H9 (cell line): Measurements from ENCODE around the gene RAF1. TPM values are rescaled to one million over a fixed set of nuclear protein-coding genes. Genes with fewer than 3 reads are reported as not detected.

Experiments
- DNase-seq: peaks from one replicate; pipeline ENCODE4 v3.0.0-alpha.2; 2017
- H2AFZ ChIP-seq: one replicate; pipeline ENCODE4 v1.6.1; 2013; ENCODE audit warnings: mild to moderate bottlenecking, low read length, control low read depth, moderate library complexity
- H2AK5ac ChIP-seq: 2 replicates; pipeline ENCODE4 v1.6.1; 2013; ENCODE audit warnings: low read length, control low read depth, mixed read lengths; ENCODE audit not compliant: insufficient read length
- H2BK120ac ChIP-seq: one replicate; pipeline ENCODE4 v1.6.1; 2013; ENCODE audit warnings: low read depth, mild to moderate bottlenecking, low read length, control low read depth, inconsistent platforms; ENCODE audit not compliant: poor library complexity, severe bottlenecking
- H2BK12ac ChIP-seq: 2 replicates; pipeline ENCODE4 v1.6.1; 2013; ENCODE audit warnings: low read length, control low read depth, mixed read lengths, low read depth; ENCODE audit not compliant: insufficient read length
- H2BK15ac ChIP-seq: 2 replicates; pipeline ENCODE4 v1.6.1; 2013; ENCODE audit warnings: low read depth, low read length, control low read depth
- H2BK20ac ChIP-seq: one replicate; pipeline ENCODE4 v1.6.1; 2013; ENCODE audit warnings: low read depth, mild to moderate bottlenecking, low read length, control low read depth, inconsistent platforms; ENCODE audit not compliant: poor library complexity, severe bottlenecking
- H2BK5ac ChIP-seq: 2 replicates; pipeline ENCODE4 v1.6.1; 2013; ENCODE audit warnings: low read length, control low read depth, mixed read lengths; ENCODE audit not compliant: insufficient read length
- H3K14ac ChIP-seq: 2 replicates; pipeline ENCODE4 v1.6.1; 2013; ENCODE audit warnings: low read length, control low read depth; ENCODE audit not compliant: insufficient read depth
- H3K18ac ChIP-seq: 2 replicates; pipeline ENCODE4 v1.6.1; 2013; ENCODE audit warnings: low read depth, mild to moderate bottlenecking, mixed read lengths, low read length, control low read depth; ENCODE audit not compliant: insufficient read length
- H3K23ac ChIP-seq: 2 replicates; pipeline ENCODE4 v1.6.1; 2013; ENCODE audit warnings: low read length, control low read depth, mixed read lengths, low read depth; ENCODE audit not compliant: insufficient read length
- H3K23me2 ChIP-seq: 2 replicates; pipeline ENCODE4 v1.6.1; 2013; ENCODE audit warnings: low read depth, mild to moderate bottlenecking, mixed read lengths, low read length, control low read depth; ENCODE audit not compliant: insufficient read length, poor library complexity, severe bottlenecking
- H3K27ac ChIP-seq: 2 replicates; pipeline ENCODE4 v1.5.1; 2013; ENCODE audit warnings: low read length, control low read depth, mixed read lengths, low read depth; ENCODE audit not compliant: insufficient read length
- H3K27me3 ChIP-seq: 2 replicates; pipeline ENCODE4 v1.6.1; 2013; ENCODE audit warnings: low read length, control low read depth, inconsistent platforms; ENCODE audit not compliant: insufficient read depth
- H3K4ac ChIP-seq: 2 replicates; pipeline ENCODE4 v1.6.1; 2013; ENCODE audit warnings: low read depth, mild to moderate bottlenecking, control low read depth, inconsistent platforms, low read length, moderate library complexity
- H3K4me1 ChIP-seq: 2 replicates; pipeline ENCODE4 v1.6.1; 2013; ENCODE audit warnings: low read length, control low read depth, inconsistent platforms; ENCODE audit not compliant: insufficient read depth
- H3K4me2 ChIP-seq: 2 replicates; pipeline ENCODE4 v1.6.1; 2013; ENCODE audit warnings: low read length, control low read depth, mixed read lengths; ENCODE audit not compliant: insufficient read length, insufficient read depth
- H3K56ac ChIP-seq: 2 replicates; pipeline ENCODE4 v1.6.1; 2013; ENCODE audit warnings: low read depth, mild to moderate bottlenecking, mixed read lengths, low read length, control low read depth; ENCODE audit not compliant: insufficient read length
- H3K79me1 ChIP-seq: 2 replicates; pipeline ENCODE4 v1.6.1; 2013; ENCODE audit warnings: low read depth, mild to moderate bottlenecking, moderate library complexity, low read length, control low read depth, inconsistent platforms; ENCODE audit not compliant: insufficient read depth, poor library complexity, severe bottlenecking
- H3K79me2 ChIP-seq: 2 replicates; pipeline ENCODE4 v1.6.1; 2013; ENCODE audit warnings: low read length, control low read depth, inconsistent platforms; ENCODE audit not compliant: insufficient read depth
- H3K9ac ChIP-seq: 2 replicates; pipeline ENCODE4 v1.6.1; 2013; ENCODE audit warnings: low read length, control low read depth, mixed read lengths; ENCODE audit not compliant: insufficient read length; ENCODE audit errors: extremely low read depth
- H3K9me3 ChIP-seq: one replicate; pipeline ENCODE4 v1.6.1; 2013; ENCODE audit warnings: low read depth, low read length, inconsistent platforms; ENCODE audit not compliant: control insufficient read depth
- H3T11ph ChIP-seq: one replicate; pipeline ENCODE4 v1.6.1; 2013; ENCODE audit warnings: mild to moderate bottlenecking, low read length, control low read depth, inconsistent platforms
- H4K20me1 ChIP-seq: one replicate; pipeline ENCODE4 v1.6.1; 2013; ENCODE audit not compliant: control insufficient read depth, insufficient read length, insufficient read depth
- H4K5ac ChIP-seq: 2 replicates; pipeline ENCODE4 v1.6.1; 2013; ENCODE audit warnings: low read depth, mild to moderate bottlenecking, mixed read lengths, low read length, control low read depth; ENCODE audit not compliant: insufficient read length
- H4K8ac ChIP-seq: replicated peaks from 2 replicates; pipeline ENCODE4 v1.6.1; 2013; ENCODE audit warnings: low read length, control low read depth, mixed read lengths, low read depth; ENCODE audit not compliant: insufficient read length
- H4K91ac ChIP-seq: 2 replicates; pipeline ENCODE4 v1.6.1; 2013; ENCODE audit warnings: low read depth, mild to moderate bottlenecking, moderate library complexity, mixed read lengths, low read length, control low read depth; ENCODE audit not compliant: insufficient read length
- H3K27ac Mint-ChIP-seq, 3 experiments: 2 replicates in 2 of 3; 3 replicates in 1 of 3; pipeline ENCODE4 v1.8.0; 2020 to 2021; ENCODE audit warnings: mixed read lengths in 3 of 3, mild to moderate bottlenecking in 1 of 3, moderate library complexity in 1 of 3
- H3K27me3 Mint-ChIP-seq: 2 replicates; pipeline ENCODE4 v1.8.0; 2021; ENCODE audit warnings: low read depth, mild to moderate bottlenecking, moderate library complexity, mixed read lengths
- H3K36me3 Mint-ChIP-seq, 3 experiments: 2 replicates in 2 of 3; 3 replicates in 1 of 3; pipeline ENCODE4 v1.8.0; 2020 to 2021; ENCODE audit warnings: low read depth in 3 of 3, mixed read lengths in 3 of 3; ENCODE audit not compliant: insufficient read depth in 1 of 3
- H3K4me1 Mint-ChIP-seq, 2 experiments: 2 replicates each; pipeline ENCODE4 v1.8.0; 2020; ENCODE audit warnings: mixed read lengths in 2 of 2
- H3K4me3 Mint-ChIP-seq, 2 experiments: 2 replicates in 1 of 2; 3 replicates in 1 of 2; pipeline ENCODE4 v1.8.0; 2020 to 2021; ENCODE audit warnings: mild to moderate bottlenecking in 2 of 2, mixed read lengths in 2 of 2, moderate library complexity in 1 of 2
- H3K9me3 Mint-ChIP-seq, 2 experiments: 2 replicates in 1 of 2; 3 replicates in 1 of 2; pipeline ENCODE4 v1.8.0; 2020; ENCODE audit warnings: mild to moderate bottlenecking in 2 of 2, mixed read lengths in 2 of 2, moderate library complexity in 1 of 2
- CTCF ChIP-seq: fragments of 200-600 bp; sonication (generic); conservative IDR thresholded peaks from 3 replicates; pipeline ENCODE4 v1.8.0; 2021; ENCODE audit warnings: antibody characterized with exemption, mild to moderate bottlenecking
- WGBS: extraction: QIAGEN DNeasy Blood & Tissue Kit; methylation state at CpG from one replicate; pipeline ENCODE4 v1.1.7; 2013; ENCODE audit warnings: missing lambda C conversion rate, low lambda C conversion rate, mixed read lengths; ENCODE audit not compliant: insufficient read length; ENCODE audit errors: extremely low coverage; 5-methylcytosine and 5-hydroxymethylcytosine counted together
- total RNA-seq: library from RNA; stranded (reverse); gene quantifications from 2 replicates; pipeline ENCODE4 v1.2.1, GENCODE V29; 2021

The RAF1 gene
- total RNA-seq, 1 experiment from 2014 or later: 112 TPM

- no peak overlapping the region for H3K18ac ChIP-seq
- H3K23ac ChIP-seq: no peak overlapping the region
- H4K91ac ChIP-seq: no peak overlapping the region
- no peak overlapping the region for H3K56ac ChIP-seq
- H3K27me3 ChIP-seq: no peaks in the 10 kb centered on the region
- H4K8ac ChIP-seq: no peak overlapping the region
- no peaks in the 10 kb centered on the region for H4K20me1 ChIP-seq
- no peak overlapping the region for H2BK20ac ChIP-seq
- H2AFZ ChIP-seq: no peak overlapping the region
- no peak for DNase-seq
- no peak overlapping the region for H2BK15ac ChIP-seq
- H3K9me3 Mint-ChIP-seq: no peaks in the 10 kb centered on the region
- H4K5ac ChIP-seq: no peak overlapping the region
- no peak overlapping the region for H2AK5ac ChIP-seq
- no peaks in the 10 kb centered on the region for H3K4me1 ChIP-seq
- H3K79me2 ChIP-seq: no peaks in the 10 kb centered on the region
- peaks cover 4 to 8% of the 10 kb centered on the region in 2 experiments; a peak in 1 of 4 replicates for H3K4me1 Mint-ChIP-seq
- H3K23me2 ChIP-seq: no peaks in the 10 kb centered on the region
- H2BK5ac ChIP-seq: no peak overlapping the region
- H3K14ac ChIP-seq: no peak overlapping the region
- H3K4ac ChIP-seq: no peak overlapping the region
- no peak overlapping the region for H3K4me3 Mint-ChIP-seq
- no peaks in the 10 kb centered on the region for H3K9me3 ChIP-seq
- no peaks in the 10 kb centered on the region for H3K79me1 ChIP-seq
- H3K27ac ChIP-seq: no peak overlapping the region
- no peak overlapping the region for H3K4me2 ChIP-seq
- H3K27me3 Mint-ChIP-seq: no peaks in the 10 kb centered on the region
- no peak overlapping the region for H3T11ph ChIP-seq
- no CpG with 5 or more reads among the region's 6 CpGs for WGBS
- TF ChIP-seq CTCF: no peak; the same call in 2 of the 3 replicates
- H2BK120ac ChIP-seq: no peak overlapping the region
- H3K36me3 Mint-ChIP-seq: peaks cover 12 to 24% (median 16%) of the 10 kb centered on the region in 3 experiments; a peak in 5 of 7 replicates
- no peak overlapping the region for H3K27ac Mint-ChIP-seq
- no peak overlapping the region for H2BK12ac ChIP-seq
- no peak overlapping the region for H3K9ac ChIP-seq
These were observed 127.5 kb downstream of the RAF1 start for GRCh38 chr3:12536423-12536822.

Other genes starting within 250 kb of the RAF1 start
- 19.4 and 22.0 TPM in 2 replicates for gene TSEN2, start 179.6 kb downstream of the RAF1 start, total RNA-seq
- gene MKRN2OS, start 118.6 kb downstream of the RAF1 start, total RNA-seq: 0.31 and 0.44 TPM in 2 replicates
- gene MKRN2, start 107.0 kb downstream of the RAF1 start, total RNA-seq: 17.1 and 18.1 TPM in 2 replicates
- gene TMEM40, start 95.1 kb upstream of the RAF1 start, total RNA-seq: not detected in 2 replicates
- 10.2 and 10.7 TPM in 2 replicates for gene CAND2, start 132.6 kb upstream of the RAF1 start, total RNA-seq
- 1,982 and 2,021 TPM in 2 replicates for gene RPL32, start 177.4 kb upstream of the RAF1 start, total RNA-seq